ENCODE results near the gene GOLIM4. TPM values are rescaled to one million over a fixed set of nuclear protein-coding genes. Genes with fewer than 3 reads are reported as not detected.
A peak's percentile ranks its signal among the peaks of the same experiment; 100 is the strongest.

GOLIM4 gene
- total RNA-seq, 2 donors from 2014 or later = 16.2 to 21.5 TPM

- Mint-ChIP-seq H3K27ac (no peak overlapping the region), H3K9me3 (no peaks in the 10 kb centered on the region), H3K4me1 (ENCODE audit: low read depth in 2 of 2) (peaks cover 12 to 19% of the 10 kb centered on the region in 2 donors), H3K27me3 (no peaks in the 10 kb centered on the region), H3K4me3 (no peak overlapping the region), H3K36me3 (no peaks in the 10 kb centered on the region)
- ATAC-seq = no peak
- no peak for DNase-seq (ENCODE audit: low spot score)
These were observed 15.7 kb downstream of the GOLIM4 start for GRCh38 chr3:168080022-168080421.

- H3K36me3 Mint-ChIP-seq = no peaks in the 10 kb centered on the region
- no peak for ATAC-seq
- no peaks in the 10 kb centered on the region for H3K4me1 Mint-ChIP-seq (ENCODE audit: low read depth in 2 of 2)
- H3K9me3 Mint-ChIP-seq = no peaks in the 10 kb centered on the region
- DNase-seq (ENCODE audit: low spot score) = no peak
- H3K27me3 Mint-ChIP-seq = no peaks in the 10 kb centered on the region
- H3K4me3 Mint-ChIP-seq = no peak overlapping the region
- H3K27ac Mint-ChIP-seq = no peak overlapping the region
These were observed 18.6 kb downstream of the GOLIM4 start for GRCh38 chr3:168077091-168077490.

GRCh38 chr3:168073842-168074605 is 21.7 kb downstream of the GOLIM4 start:
- ATAC-seq (no peak), DNase-seq (ENCODE audit: low spot score) (no peak)
- H3K27ac Mint-ChIP-seq = no peak overlapping the region
- H3K27me3 Mint-ChIP-seq = no peaks in the 10 kb centered on the region
- H3K4me3 Mint-ChIP-seq = no peak overlapping the region
- no peaks in the 10 kb centered on the region for H3K36me3 Mint-ChIP-seq
- H3K9me3 Mint-ChIP-seq = no peaks in the 10 kb centered on the region
- peaks cover 5 to 12% of the 10 kb centered on the region in 2 donors for H3K4me1 Mint-ChIP-seq (ENCODE audit: low read depth in 2 of 2)

- no peaks in the 10 kb centered on the region for H3K36me3 Mint-ChIP-seq
- no peak overlapping the region for H3K27ac Mint-ChIP-seq
- H3K27me3 Mint-ChIP-seq = no peaks in the 10 kb centered on the region
- no peak overlapping the region for H3K4me3 Mint-ChIP-seq
- DNase-seq (ENCODE audit: low spot score) (no peak), ATAC-seq (no peak)
- H3K9me3 Mint-ChIP-seq = no peaks in the 10 kb centered on the region
- peaks cover 5 to 14% of the 10 kb centered on the region in 2 donors for H3K4me1 Mint-ChIP-seq (ENCODE audit: low read depth in 2 of 2)
These were observed 23.4 kb downstream of the GOLIM4 start for GRCh38 chr3:168072323-168072650.

GRCh38 chr3:168071591-168072322 is 24.0 kb downstream of the GOLIM4 start:
- H3K9me3 Mint-ChIP-seq = no peaks in the 10 kb centered on the region

GRCh38 chr3:168070919-168071318 is 24.8 kb downstream of the GOLIM4 start:
- no peaks in the 10 kb centered on the region for H3K27me3 Mint-ChIP-seq
- DNase-seq (ENCODE audit: low spot score) = no peak
- no peaks in the 10 kb centered on the region for H3K36me3 Mint-ChIP-seq
- H3K9me3 Mint-ChIP-seq = no peaks in the 10 kb centered on the region
- H3K4me1 Mint-ChIP-seq (ENCODE audit: low read depth in 2 of 2) = peaks cover 5 to 19% of the 10 kb centered on the region in 2 donors
- no peak for ATAC-seq
- H3K27ac Mint-ChIP-seq = peak overlapping the region in 1 of 2 donors; percentile 29
- no peak overlapping the region for H3K4me3 Mint-ChIP-seq

More at GRCh38 chr3:168071591-168072322, 24.0 kb downstream of the GOLIM4 start:
- no peak overlapping the region for H3K4me3 Mint-ChIP-seq
- ATAC-seq (peak in 1 of 2 donors; percentile 77), DNase-seq (ENCODE audit: low spot score) (no peak)
- H3K4me1 Mint-ChIP-seq (ENCODE audit: low read depth in 2 of 2) = peaks cover 5 to 19% of the 10 kb centered on the region in 2 donors
- peak overlapping the region in 1 of 2 donors; percentile 29 for H3K27ac Mint-ChIP-seq
- no peaks in the 10 kb centered on the region for H3K27me3 Mint-ChIP-seq
- no peaks in the 10 kb centered on the region for H3K36me3 Mint-ChIP-seq

- no peak for DNase-seq (ENCODE audit: low spot score)
- Mint-ChIP-seq H3K27me3 (no peaks in the 10 kb centered on the region), H3K4me3 (no peak overlapping the region), H3K9me3 (no peaks in the 10 kb centered on the region), H3K4me1 (ENCODE audit: low read depth in 2 of 2) (peaks cover 5 to 24% of the 10 kb centered on the region in 2 donors), H3K36me3 (no peaks in the 10 kb centered on the region), H3K27ac (no peak overlapping the region)
- ATAC-seq = no peak
These were observed 27.4 kb downstream of the GOLIM4 start for GRCh38 chr3:168068346-168068745.

- no peaks in the 10 kb centered on the region for H3K27me3 Mint-ChIP-seq
- H3K27ac Mint-ChIP-seq = peak overlapping the region; percentile 14 to 31
- peaks cover 10 to 32% of the 10 kb centered on the region in 2 donors for H3K4me1 Mint-ChIP-seq (ENCODE audit: low read depth in 2 of 2)
- no peak overlapping the region for H3K4me3 Mint-ChIP-seq
- no peaks in the 10 kb centered on the region for H3K9me3 Mint-ChIP-seq
- ATAC-seq (no peak), DNase-seq (ENCODE audit: low spot score) (no peak)
- H3K36me3 Mint-ChIP-seq = no peaks in the 10 kb centered on the region
These were observed 28.8 kb downstream of the GOLIM4 start for GRCh38 chr3:168066882-168067281.

- no peak overlapping the region for H3K4me3 Mint-ChIP-seq
- no peak overlapping the region for H3K27ac Mint-ChIP-seq
- DNase-seq (ENCODE audit: low spot score) (no peak), ATAC-seq (no peak)
- H3K27me3 Mint-ChIP-seq = no peaks in the 10 kb centered on the region
- H3K36me3 Mint-ChIP-seq = no peaks in the 10 kb centered on the region
- no peaks in the 10 kb centered on the region for H3K9me3 Mint-ChIP-seq
- H3K4me1 Mint-ChIP-seq (ENCODE audit: low read depth in 2 of 2) = peaks cover 15 to 33% of the 10 kb centered on the region in 2 donors
These were observed 30.2 kb downstream of the GOLIM4 start for GRCh38 chr3:168065569-168065968.

GRCh38 chr3:168063122-168063521 is 32.6 kb downstream of the GOLIM4 start:
- Mint-ChIP-seq H3K27ac (no peak overlapping the region), H3K4me3 (no peak overlapping the region), H3K4me1 (ENCODE audit: low read depth in 2 of 2) (peaks cover 20 to 43% of the 10 kb centered on the region in 2 donors), H3K36me3 (no peaks in the 10 kb centered on the region), H3K9me3 (no peaks in the 10 kb centered on the region), H3K27me3 (no peaks in the 10 kb centered on the region)
- ATAC-seq (peak in 1 of 2 donors; percentile 51), DNase-seq (ENCODE audit: low spot score) (no peak)

- Mint-ChIP-seq H3K36me3 (no peaks in the 10 kb centered on the region), H3K27me3 (no peaks in the 10 kb centered on the region), H3K9me3 (no peaks in the 10 kb centered on the region), H3K4me1 (ENCODE audit: low read depth in 2 of 2) (peaks cover 20 to 43% of the 10 kb centered on the region in 2 donors), H3K27ac (no peak overlapping the region), H3K4me3 (no peak overlapping the region)
- DNase-seq (ENCODE audit: low spot score) (no peak), ATAC-seq (no peak)
These were observed 33.0 kb downstream of the GOLIM4 start for GRCh38 chr3:168062679-168063078.

- Mint-ChIP-seq H3K4me3 (peak overlapping the region; percentile 69), H3K27ac (peak overlapping the region; percentile 42 to 43), H3K4me1 (ENCODE audit: low read depth in 2 of 2) (peaks cover 20 to 36% of the 10 kb centered on the region in 2 donors), H3K27me3 (no peaks in the 10 kb centered on the region), H3K9me3 (no peaks in the 10 kb centered on the region), H3K36me3 (no peaks in the 10 kb centered on the region)
- ATAC-seq (peak; percentile 81 to 94), DNase-seq (ENCODE audit: low spot score) (no peak)
These were observed 34.3 kb downstream of the GOLIM4 start for GRCh38 chr3:168061332-168061996.

- H3K27ac Mint-ChIP-seq = no peak overlapping the region
- no peaks in the 10 kb centered on the region for H3K9me3 Mint-ChIP-seq
- no peaks in the 10 kb centered on the region for H3K27me3 Mint-ChIP-seq
- peaks cover 2% of the 10 kb centered on the region for H3K36me3 Mint-ChIP-seq
- ATAC-seq (peak in 1 of 2 donors; percentile 38), DNase-seq (ENCODE audit: low spot score) (no peak)
- peaks cover 20 to 37% of the 10 kb centered on the region in 2 donors for H3K4me1 Mint-ChIP-seq (ENCODE audit: low read depth in 2 of 2)
- peak overlapping the region; percentile 69 for H3K4me3 Mint-ChIP-seq
These were observed 35.4 kb downstream of the GOLIM4 start for GRCh38 chr3:168060317-168060716.

GRCh38 chr3:168058481-168058880 is 37.2 kb downstream of the GOLIM4 start:
- ATAC-seq = no peak

More at GRCh38 chr3:168058481-168058880, 37.2 kb downstream of the GOLIM4 start:
- no peak for DNase-seq (ENCODE audit: low spot score)
- Mint-ChIP-seq H3K9me3 (no peaks in the 10 kb centered on the region), H3K4me1 (ENCODE audit: low read depth in 2 of 2) (peaks cover 31 to 47% of the 10 kb centered on the region in 2 donors), H3K27me3 (no peaks in the 10 kb centered on the region), H3K36me3 (peaks cover 6% of the 10 kb centered on the region), H3K4me3 (no peak overlapping the region), H3K27ac (no peak overlapping the region)
